Sciatic nerve (tissue), 2 donors: ENCODE measurements around the gene LATS2. TPM values are rescaled to one million over a fixed set of nuclear protein-coding genes. Genes with fewer than 3 reads are reported as not detected.
A peak's percentile ranks its signal among the peaks of the same experiment; 100 is the strongest.

Source experiments
- ATAC-seq: fragments of 200-7000 bp; cut with Tn5 transposase; one replicate; pipeline ENCODE4 v1.9.1; 2020; ENCODE audit warnings: mild to moderate bottlenecking, moderate library complexity
- DNase-seq: peaks from one replicate; pipeline ENCODE4 v3.0.0-alpha.2; 2020; ENCODE audit warnings: low spot score
- intact Hi-C: fragments of 100-400 bp; cut with DNase I; formaldehyde crosslinking; loops from one replicate; pipeline ENCODE4 v1.14.2; 2022
- total RNA-seq: library from RNA; stranded (reverse); fragmentation: NEBNext Ultra II Directional; extraction: Animal tissue kit (Norgen Biotek cat#: 25700); gene quantifications from one replicate; pipeline ENCODE4 v1.2.1, GENCODE V29; 2021
- donor health status: DM: no; HTN: no; CAD: no.
- donor health status: DM: no; HTN: no; CAD: no.

Gene LATS2
- 59.1 TPM for total RNA-seq

DNA sequence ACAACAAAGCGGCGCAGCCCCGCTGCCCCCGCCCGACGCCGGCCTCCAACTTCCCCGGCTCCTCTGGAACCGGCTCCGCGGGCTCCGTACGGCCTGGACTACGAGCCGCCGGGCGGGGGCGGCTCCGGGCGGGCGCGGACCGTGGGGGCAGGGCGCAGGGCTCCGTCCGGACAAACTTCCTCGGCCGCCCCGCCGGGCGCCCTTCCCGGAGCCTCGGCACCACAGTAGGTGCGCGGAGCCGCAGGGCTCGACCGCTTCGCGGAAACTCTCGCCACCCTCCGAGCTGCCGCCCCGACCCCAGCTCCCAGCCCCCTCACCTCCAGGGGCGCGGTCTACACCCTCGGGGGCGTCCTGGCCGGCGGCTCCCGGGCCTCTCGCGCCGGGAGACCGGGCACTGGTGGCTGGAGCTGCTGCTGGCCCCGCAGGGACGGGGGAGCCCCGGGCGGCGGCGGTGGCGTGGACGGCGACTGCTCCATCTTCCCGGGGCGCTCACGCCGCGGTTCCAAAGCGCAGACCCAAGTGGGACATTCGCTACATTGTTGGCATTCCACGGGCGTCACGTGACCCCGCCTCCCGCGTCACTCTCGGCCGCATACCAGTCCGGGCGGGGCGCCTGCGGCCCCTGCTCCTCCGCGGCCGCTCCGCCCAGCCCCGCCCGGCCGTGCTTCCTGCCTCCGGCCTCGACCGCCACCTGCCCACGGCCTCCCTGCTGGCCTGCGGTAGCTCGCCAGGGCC is at the start of gene LATS2:
Gene LATS2, minus strand, starts transcription at position 558 of the 735 bp plus-strand sequence. CDS start 15,560 bp downstream, outside the sequence.
- DNase-seq (peak; percentile 99), ATAC-seq (peak; percentile 98)
- intact Hi-C loops = no loop called here

DNA sequence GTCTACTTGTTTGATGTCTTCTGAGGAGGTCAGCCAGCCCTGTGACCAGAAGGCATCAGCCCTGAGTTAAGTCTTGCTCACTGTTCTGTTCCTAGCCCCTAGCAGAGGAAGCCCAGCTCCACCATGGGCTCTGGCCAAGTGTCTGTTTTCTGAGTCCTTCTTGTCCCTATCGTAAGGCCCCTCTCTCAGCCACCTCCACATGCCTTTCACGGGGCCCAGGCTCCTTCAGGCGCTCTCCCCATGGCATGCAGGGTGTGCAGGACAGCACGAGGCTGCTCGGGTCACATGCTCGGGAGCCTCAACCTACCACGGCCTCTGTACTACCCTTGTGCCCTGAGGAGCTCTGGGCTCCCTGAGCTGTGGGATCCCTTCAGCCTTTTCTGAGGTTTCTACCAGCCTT is 47.8 kb upstream of the LATS2 start:
- no peak for DNase-seq
- no peak for ATAC-seq
- intact Hi-C loops = no loop called here

DNA sequence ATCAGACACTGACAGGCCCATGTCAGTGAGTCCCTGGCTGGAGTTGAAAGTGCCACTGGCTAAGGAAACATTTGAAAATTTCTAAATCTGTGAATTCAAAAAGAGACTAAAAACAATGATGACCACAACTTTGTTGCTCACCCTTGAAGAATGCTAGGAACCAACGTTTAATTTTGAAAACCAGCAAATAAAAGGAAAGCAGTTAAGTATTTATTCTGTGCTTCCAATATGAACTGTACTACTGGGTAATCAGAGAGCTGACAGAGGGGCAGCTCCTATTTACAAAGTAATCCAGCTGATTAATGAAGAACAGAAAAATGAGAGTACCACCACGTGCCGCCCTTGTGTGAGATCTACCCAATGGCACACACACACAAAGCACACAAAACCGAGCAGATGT is 44.7 kb upstream of the LATS2 start:
- no peak for DNase-seq
- ATAC-seq = no peak

DNA sequence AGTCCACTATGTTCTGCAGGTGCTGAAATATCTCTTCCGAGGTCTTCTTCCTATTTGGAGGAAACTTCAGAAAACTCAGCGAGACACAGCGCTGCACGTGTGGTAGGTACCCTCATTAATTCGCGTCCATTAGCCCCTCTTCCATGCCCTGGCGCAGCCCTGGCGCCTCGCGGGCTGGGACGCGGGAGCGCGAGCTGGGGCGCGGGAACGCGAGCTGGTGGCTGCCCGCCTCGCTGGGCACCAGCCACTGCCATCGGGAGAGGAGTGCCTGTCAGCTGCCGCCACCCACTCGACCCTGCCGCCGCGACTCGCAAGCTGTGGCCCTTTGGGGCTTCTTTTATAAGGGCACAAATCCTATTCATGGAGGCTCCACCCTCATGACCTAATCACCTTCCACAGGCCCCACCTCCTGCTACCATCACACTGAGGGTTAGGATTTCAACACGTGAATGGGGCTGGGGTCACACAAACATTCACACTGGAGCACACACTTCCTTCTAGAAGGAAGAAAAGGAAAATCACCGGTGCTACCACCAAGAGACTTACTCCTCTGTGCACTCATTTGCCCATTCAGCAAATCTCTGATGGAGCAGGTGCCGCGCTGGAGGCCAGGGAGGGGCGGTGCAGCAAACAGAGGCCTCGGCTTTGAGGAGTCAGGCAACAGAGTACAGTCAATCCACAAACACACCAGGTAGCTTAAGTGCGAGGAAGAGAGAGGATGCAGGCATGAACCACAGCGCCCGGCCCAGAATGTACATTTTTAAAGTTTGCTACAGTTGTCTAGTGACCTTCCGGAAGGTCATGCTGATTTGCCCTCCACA is 43.0 kb upstream of the LATS2 start:
- intact Hi-C loops = no loop called here
- ATAC-seq = no peak
- DNase-seq = no peak

More for the DNA sequence above, 44.7 kb upstream of the LATS2 start:
- intact Hi-C loops = no loop called here

DNA sequence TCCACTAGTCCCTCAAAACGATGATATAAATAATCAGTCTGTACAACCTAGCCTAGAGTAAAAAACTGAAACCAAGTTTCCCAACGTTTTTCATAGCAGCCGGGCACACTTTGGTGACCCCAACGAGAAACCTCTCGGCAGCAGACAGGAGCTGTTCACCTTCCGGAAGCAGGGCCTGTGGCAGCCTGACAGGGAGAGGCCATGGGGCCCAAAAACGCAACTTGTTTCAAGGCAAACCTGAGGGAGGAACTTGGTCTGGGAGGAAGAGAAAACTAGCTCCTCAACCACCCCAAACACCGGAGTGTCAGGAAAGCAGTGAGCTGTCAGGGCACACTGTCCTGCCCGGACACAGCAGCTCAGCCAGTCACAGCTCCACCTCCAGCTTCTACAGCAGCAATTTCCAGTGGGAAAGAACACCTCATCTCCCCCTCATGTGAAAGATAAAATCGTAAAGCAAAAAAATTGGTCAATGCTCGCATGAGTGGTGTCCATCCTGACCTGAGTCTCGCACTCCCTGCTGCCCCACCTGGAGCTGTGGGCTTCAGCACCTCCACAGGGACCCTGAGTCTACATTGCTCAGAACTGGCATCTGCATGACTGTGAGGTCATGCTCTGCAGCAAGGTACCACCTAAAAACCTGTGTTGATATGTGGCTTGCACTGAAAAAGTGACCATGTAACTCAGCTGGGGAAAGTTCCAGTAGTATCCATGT is 40.6 kb upstream of the LATS2 start:
- DNase-seq = no peak
- intact Hi-C loops = no loop called here
- no peak for ATAC-seq

DNA sequence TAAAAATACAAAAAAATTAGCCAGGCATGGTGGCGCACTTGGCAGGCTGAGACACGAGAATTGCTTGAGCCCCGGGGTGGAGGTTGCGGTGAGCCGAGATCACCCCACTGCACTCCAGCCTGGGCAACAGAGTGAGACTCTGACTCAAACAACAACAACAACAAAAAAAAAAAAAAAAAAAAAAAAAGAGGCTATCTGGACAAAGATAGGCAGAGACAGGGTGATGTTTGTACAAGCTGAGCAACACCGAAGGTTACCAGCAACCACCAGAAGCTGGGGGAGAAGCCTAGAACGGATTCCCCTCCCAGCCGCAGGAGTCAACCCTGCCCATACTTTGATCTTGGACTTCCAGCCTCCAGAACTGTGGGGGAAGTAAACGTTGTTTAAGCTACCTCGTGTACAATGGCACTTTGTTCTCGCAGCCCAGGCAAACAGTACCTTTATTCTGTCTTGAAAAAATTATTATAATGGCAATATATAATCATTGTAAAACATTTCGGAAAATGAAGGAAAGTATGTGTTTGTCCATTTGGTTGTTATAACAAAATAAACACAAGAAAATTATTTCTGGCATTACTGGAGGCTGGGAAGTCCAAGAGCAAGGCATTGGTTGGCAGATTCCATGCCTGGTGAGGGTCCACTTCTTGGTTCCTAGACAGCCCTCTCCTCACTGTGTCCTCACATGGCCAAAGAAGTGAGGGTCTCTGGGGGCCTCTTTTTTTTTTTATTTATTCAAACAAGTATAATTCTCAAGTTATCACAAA is 39.8 kb upstream of the LATS2 start:
- intact Hi-C loops = no loop called here
- ATAC-seq (no peak), DNase-seq (no peak)

DNA sequence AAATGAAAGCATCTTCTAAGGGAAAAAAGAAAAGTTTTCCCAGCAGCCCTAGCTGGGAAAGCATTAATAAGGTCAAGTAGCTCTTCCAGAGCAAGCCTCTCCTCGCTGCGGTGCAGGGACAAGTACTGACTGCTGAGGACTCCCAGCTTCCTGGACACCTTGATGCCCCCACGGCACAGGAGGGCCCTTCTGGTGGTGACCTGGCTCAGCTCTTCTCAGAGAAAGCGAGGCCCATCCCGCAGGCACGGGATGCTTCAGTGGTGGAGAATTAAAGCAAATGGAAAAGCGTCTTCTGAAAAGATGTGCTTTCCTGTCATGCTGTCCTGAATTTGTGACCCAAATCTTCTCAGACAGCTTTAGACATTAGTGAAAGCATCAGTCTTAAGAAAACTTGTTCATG is 38.8 kb upstream of the LATS2 start:
- DNase-seq (no peak), ATAC-seq (no peak)
- intact Hi-C loops = no loop called here

DNA sequence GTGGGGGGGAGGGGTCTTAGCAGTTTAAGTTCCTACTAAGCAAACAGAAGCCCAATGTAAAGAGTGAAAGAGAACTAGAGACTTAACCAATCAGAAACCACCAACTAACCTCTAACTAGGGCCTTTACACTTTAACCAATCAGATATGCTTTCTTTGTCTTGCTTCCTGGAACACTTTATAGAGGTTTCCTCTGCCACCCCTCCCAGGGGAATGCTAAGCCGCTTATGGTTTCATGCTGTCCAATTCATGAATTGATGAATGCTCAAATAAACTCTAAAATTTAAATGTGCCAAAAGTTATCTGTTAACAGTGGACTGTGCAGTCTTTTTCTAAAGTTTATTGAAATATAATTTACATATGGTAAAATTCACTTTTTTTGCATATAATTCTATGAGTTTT is 33.9 kb upstream of the LATS2 start:
- no peak for ATAC-seq
- DNase-seq = no peak
- intact Hi-C loops = no loop called here

DNA sequence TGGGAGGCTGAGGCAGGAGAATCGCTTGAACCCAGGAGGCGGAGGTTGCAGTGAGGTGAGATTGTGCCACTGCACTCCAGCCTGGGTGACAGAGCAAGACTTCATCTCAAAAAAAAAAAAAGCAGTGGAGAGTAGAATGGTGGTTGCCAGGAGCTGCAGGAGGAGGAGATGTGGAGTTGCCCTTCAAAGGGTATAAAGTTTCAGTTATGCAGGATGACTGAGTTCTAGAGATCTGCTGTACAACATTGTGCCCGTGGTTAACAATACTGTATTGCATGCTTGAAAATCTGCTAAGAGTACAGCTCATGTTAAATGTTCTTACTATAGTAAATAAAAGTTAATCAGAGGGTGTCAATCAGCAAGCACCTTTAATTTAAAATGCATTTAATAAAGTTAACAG is 28.4 kb upstream of the LATS2 start:
- intact Hi-C loops = no loop called here
- ATAC-seq = no peak

DNA sequence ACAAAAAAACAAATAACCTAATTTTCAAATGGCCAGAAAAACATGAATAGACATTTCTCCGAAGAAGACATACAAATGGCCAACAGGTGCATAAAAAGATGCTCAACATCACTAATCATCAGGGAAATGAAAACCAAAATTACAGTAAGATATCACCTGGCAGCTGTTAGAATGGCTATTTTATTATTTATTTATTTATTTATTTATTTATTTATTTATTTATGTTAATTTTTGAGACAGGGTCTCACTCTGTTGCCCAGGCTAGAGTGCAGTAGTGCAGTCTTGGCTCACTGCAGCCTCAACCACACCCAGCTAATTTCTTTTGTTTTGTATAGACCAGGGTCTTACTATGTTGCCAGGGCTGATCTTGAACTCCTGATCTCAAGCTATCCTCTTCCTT is 27.1 kb upstream of the LATS2 start:
- no peak for ATAC-seq
- no peak for DNase-seq
- intact Hi-C loops = no loop called here

More for the DNA sequence above, 28.4 kb upstream of the LATS2 start:
- no peak for DNase-seq

DNA sequence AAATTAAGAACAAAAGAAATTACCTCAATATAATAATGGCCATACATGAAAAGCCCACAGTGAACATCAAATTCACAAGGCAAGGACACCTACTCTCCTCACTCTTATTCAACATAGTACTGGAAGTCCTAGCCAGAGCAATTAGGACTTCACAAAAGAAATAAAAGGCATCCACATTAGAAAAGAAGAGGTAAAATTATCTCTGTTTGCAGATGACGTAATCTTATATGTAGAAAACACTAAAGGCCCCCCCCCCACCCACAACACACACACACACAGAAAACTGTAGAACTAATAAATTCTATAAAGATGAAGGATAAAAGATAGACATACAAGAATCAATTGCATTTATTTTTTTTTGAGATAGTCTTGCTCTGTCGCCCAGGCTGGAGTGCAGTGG is 25.5 kb upstream of the LATS2 start:
- no peak for DNase-seq
- no peak for ATAC-seq
- intact Hi-C loops = no loop called here

DNA sequence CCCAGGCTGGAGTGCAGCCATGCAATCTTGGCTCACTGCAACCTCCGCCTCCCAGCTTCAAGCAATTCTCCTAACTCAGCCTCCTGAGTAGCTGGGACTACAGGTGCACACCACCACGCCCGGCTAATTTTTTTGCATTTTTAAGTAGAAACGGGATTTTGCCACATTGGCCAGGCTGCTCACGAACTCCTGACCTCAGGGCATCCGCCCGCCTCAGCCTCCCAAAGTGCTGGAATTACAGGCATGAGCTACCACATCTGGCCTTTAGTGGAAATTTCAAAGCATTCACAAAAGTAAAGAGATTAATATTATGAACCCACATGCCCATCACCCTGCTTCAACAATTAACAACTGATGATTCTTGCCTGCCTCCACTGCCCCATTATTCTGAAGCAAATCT is 20.5 kb upstream of the LATS2 start:
- DNase-seq = no peak
- no peak for ATAC-seq
- intact Hi-C loops = no loop called here

DNA sequence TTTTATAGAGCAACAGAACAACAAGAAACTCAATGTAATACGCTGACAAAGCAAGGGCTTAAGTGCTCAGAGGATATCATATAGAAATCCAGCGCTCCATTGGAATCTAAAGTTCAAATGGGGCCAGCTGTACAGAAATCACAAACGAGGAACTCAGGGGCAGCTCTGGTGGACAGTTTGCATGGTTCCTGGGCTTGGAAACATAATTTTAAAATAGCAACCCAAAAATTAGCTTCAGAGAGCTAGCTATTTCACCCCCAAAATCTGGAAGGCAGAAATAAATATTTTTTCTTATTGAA is 19.2 kb upstream of the LATS2 start:
- no peak for DNase-seq
- intact Hi-C loops = no loop called here
- ATAC-seq = no peak

DNA sequence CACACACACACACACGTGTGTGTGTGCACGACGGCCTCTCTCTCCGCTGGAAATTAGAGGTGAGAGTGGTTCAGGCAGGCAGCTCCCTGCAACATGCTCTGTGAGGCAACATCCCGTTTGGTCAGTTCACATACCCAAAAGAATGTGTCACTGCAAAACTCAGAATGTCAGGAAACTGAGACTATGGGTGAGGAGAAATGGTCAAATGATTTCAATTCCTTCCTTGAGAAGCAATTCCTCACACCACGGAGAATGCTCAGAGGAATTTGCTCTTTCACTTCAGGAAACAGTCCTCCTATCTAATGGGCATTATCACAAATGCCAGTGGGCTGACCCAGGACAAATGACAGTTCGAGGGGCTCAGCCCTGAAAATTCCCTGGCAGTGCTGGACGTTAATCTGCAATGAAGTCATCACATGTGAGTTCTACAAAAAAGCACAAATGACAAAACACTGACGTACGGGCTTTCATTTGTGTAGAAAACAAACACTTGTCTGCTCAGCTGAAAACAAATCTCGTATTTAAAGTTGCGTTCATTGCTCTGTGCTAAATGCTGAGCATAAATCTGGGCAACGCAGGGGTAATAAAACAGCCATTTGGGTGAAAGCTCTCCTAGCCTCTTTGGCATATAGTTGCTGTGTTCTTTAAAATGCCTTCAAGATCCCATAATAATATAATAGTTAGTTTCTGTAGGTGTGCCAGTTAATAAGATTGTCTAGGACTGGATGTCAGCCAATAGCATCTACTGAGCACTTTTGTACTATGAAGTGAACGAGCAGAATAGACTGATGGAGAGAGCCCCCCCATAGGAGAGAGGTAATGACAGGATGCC is 18.6 kb upstream of the LATS2 start:
- peak; percentile 33 for ATAC-seq
- no peak for DNase-seq
- intact Hi-C loops = no loop called here

DNA sequence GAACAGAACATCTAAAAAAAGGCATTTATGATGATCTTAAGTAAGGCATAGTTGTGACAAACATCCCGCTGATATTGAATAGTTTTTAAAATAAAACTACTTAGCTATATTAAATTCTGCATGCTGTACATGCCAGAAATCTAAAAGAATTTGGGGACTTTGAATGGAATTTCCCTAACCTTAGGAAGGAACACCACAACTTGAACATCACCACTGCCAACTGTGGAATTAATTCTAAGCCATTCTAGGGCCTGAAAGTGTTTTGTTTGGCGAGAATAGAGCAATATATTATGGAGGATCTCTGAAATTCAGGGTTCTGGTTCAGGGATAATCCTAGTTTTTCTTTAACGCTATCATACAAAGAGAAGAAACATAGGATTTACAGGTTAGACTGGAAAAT is 17.8 kb upstream of the LATS2 start:
- intact Hi-C loops = no loop called here
- no peak for ATAC-seq
- DNase-seq = no peak

DNA sequence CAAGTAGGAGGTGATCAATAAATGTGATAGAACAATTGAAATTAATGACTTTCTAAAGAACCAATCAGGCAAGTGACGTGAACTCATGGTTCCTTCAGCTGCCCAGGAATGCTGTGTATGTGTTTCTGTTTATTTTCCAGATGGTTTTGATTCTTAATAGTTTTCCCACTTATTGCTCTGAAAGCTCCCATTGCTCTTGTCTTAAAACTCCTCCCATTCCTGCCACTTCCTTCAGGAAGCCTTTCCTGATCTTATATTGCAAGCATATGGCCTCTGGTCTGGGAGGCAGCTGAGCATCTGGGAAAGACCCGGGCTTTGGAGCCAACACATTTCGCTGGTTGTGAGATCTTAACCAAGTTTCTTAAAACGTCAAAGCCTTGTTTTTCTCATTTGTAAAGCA is 17.1 kb upstream of the LATS2 start:
- ATAC-seq = no peak
- no peak for DNase-seq
- intact Hi-C loops = no loop called here

DNA sequence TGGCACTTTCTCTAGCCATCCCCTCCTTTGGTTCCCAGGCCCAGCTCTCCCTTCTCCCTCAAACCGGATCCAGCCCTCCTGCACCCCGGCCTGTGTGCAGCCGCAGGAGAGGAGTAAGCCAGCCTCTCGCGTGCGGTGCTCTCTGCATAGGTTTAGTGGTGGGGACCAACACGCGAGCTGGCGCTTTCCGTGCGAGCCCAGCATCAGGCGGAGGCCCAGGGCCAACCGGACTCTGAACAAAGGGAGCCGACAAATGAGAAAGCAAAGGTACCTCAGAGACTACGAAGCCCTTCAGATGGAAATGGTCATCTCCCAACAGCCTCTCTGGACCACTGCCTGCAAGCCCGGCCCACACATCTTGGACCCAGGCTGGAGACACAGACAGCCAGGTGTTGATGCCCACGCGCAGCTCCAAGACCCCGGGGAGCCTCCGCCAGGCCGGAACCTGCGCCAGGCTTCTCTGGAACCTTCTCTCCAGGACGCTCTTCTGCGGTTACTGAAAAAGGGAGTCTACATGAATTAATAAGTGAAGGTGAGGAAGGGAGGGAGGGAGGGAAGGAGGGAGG is 16.5 kb upstream of the LATS2 start:
- intact Hi-C loops = no loop called here
- DNase-seq = no peak
- no peak for ATAC-seq

DNA sequence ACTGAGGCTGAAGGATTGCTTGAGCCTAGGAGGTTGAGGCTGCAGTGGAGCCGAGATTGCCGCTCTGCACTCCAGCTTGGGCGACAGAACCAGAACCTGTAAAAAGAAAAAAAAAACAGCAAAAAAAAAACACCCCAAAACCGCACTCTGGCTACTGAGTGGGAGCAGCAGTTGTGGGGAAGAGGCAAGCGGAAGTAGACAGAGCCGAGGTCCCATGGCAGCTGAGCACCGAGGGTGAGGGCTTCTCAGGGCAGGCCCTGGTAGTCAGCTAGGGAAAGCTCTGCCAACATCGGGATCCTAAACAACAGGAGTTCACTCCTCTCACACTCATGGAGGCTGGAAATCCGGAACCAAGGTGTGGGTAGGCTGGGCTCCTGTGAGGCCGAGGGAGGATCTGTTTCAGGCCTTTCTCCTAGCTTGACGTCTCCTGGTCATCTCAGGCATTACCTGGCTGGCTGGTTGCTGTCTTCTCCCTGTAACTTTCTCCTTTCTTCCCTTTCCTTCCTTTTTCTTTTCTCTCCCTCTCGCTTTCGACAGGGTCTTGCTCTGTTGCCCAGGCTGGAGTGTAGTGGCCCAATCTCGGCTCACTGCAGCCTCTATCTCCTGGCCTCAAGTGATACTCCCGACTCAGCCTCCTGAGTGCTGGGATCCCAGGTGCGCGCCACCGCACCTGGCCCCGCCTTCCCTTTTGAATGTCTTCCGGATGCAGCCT is 15.8 kb upstream of the LATS2 start:
- ATAC-seq (no peak), DNase-seq (no peak)
- intact Hi-C loops = no loop called here
